ENCODE measurements around the gene THBD.

The THBD gene

GRCh38 chr20:23010096-23010495, 39.4 kb downstream of the THBD start:
- DNase-seq (ENCODE audit: low read depth) = no peak

GRCh38 chr20:23009636-23010035, 39.8 kb downstream of the THBD start:
- DNase-seq (ENCODE audit: low read depth) = no peak

- no peak for DNase-seq (ENCODE audit: low read depth)
Measured at GRCh38 chr20:23008667-23009066, 40.8 kb downstream of the THBD start.

GRCh38 chr20:23007886-23008655, 41.4 kb downstream of the THBD start:
- DNase-seq (ENCODE audit: low read depth) = no peak

DNA sequence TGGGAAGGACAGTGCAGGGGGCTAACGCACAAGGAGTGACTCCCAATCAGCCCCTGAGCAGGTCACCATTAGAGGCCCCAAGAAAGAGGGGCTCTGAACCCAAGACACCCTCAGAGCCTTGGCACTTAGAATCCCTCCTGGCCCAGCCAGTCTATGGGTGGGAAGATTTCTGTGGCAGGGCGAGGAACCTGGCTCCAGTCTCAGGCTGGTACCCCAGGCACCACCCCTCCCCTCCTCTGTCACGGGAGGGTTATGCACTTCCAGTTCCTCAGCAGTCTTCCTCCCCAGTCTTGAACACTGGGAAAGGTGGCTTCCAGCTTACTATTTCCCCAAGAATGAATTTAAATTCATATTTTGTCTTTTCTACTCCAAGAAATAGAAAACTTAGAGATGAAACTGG, 42.0 kb downstream of the THBD start:
- DNase-seq (ENCODE audit: low read depth) = no peak

DNA sequence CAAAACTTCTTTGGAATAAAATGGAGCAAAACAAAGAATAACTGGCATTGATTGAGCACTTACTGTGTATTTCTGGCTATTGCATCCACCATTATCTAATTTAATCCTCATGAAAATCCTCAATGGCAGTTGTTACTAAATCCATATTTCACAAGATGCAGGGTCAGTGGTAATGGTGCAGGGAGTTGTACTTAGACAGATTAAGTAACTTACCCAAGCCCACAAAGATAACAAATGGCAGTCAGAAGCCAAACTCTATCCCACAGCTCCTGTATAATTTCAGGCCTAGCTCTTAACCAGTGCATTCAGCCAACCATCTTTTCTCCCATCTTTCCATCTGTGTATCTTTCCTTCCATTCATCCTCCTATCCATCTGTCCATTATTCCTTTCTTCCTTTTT, 43.7 kb downstream of the THBD start:
- no peak for DNase-seq (ENCODE audit: low read depth)

DNA sequence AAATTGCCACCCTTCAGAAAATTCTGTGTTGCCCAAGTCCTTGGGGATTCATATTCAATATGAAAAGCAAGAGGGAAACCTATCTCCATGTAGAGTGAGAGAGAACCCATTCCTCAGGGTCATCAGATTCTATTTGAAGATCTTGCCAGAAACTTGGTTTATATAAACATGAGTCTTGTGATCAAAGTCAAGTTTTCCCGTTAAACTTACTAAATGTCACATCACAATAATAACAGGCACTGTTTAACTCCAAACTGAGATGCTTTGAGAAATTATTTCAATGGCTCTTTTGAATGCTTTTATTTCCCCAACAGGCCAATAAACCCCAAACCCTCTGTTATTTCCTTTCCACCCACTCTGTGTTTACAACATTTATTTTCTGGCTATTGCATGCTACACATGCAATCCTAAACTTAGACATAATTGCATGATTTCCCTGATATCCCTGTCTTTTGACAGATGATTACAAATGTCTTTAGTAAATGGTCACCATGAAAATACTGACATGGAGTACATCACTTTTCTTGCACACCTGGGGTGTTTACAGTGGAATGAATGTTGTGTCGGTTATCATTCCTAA, 45.5 kb downstream of the THBD start:
- no peak for DNase-seq (ENCODE audit: low read depth)

DNA sequence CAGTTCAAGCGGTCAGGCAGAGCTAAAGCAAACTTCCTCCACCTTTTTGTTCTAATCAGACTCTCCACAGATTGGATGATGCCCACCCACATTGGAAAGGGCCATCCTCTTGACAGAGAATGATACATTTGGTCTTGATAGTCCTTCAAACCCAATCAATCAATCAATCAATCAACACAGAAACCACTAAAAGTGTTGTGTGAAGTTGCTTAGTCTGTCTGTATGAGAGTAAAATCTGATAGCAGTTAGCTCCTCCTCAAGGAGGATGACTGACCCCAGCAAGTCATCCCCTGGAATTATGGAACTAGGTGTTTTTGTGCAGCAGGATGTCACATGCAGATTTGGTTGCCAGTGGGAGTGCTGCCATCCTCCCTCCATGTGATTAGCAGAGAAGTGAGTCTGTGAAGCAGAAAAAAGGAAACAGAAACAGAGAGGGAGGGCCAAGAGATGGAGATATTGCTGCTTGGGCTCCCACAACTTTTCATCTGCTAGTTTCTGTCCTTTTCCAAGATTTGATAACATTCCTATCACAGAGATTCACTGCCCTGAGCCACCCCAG, 46.3 kb downstream of the THBD start:
- DNase-seq (ENCODE audit: low read depth) = no peak

- no peak for DNase-seq (ENCODE audit: low read depth)
Measured at GRCh38 chr20:23002276-23002675, 47.2 kb downstream of the THBD start.

GRCh38 chr20:23000232-23000947, 49.1 kb downstream of the THBD start:
- no peak for DNase-seq (ENCODE audit: low read depth)

- no peak for DNase-seq (ENCODE audit: low read depth)
Measured at GRCh38 chr20:22999756-23000155, 49.7 kb downstream of the THBD start.

DNA sequence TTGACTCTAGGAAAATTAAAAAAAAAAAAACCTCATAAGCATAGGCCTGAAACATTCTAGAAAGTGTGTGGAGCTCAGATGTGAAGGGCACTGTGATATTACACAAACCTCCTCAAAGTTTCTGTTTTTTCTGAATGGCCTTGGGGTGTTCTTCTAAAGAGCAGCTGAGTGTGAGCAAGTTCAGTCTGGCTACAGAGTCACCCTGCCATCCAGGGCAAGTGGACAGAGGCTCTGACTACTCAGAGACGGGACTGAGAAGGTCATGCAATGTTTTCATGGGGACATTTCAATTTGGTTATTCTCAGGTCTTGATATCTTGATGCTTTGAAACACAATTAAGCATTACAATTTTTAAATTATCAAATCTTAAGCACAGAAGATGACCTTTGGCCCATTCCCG, 51.0 kb downstream of the THBD start:
- DNase-seq (ENCODE audit: low read depth) = no peak

DNA sequence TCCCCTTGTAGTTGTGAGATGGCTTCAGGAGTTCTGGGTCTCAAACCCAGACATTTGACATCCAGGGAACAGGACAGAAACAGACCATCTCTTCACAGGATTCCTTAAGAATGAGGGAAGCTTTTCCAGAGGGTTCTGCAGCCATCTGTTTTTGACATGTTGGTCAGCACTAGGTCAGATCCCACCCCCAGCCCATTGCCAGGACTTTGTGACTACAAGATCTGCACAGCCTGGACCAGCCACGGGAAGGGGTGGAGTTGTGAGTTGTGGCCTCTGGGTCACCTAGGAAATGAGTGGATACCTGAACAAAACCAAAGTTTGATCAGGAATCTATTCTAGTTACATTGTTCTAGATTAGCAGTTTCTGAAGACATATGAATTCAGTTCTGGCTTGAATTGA, 53.5 kb downstream of the THBD start:
- no peak for DNase-seq (ENCODE audit: low read depth)
